HepG2 (cell line): ENCODE results near the gene ANKS1B. TPM values are rescaled to one million over a fixed set of nuclear protein-coding genes. Genes with fewer than 3 reads are reported as not detected.
"Not testable (repeated sequence)": the region's sequence is repeated elsewhere in the genome, so short reads cannot be mapped to it uniquely, and the experiment has no call there.

Source experiments
- ATAC-seq: fragments of 200-7000 bp; cut with Tn5 transposase; 3 replicates; pipeline ENCODE4 v1.9.1; 2020; ENCODE audit warnings: mild to moderate bottlenecking, moderate library complexity
- BruUV-seq: library from RNA; stranded (reverse); fragments of 400-500 nt; replicated peaks from 2 replicates; lab custom pipeline; 2021; lab: Mats Ljungman, UMichigan
- CTCF ChIA-PET: fragments of 300-600 bp; formaldehyde crosslinking; extraction: SDS; loops from one replicate; lab custom pipeline; 2021; ENCODE audit warnings: low total read pairs, inconsistent platforms, low intra/inter-chr PET ratio; lab: Yijun Ruan, JAX
- POLR2A ChIA-PET: fragments of 350-600 bp; sonication (Branson Sonifier 250); formaldehyde crosslinking; loops from one replicate; lab custom pipeline; 2020; ENCODE audit warnings: antibody characterized with exemption, inconsistent platforms; lab: Yijun Ruan, JAX
- DNase-seq: peaks from one replicate; pipeline ENCODE4 v3.0.0-alpha.2; 2015; ENCODE audit warnings: low spot score
- FAIRE-seq: peaks from 3 replicates; lab custom pipeline; 2011; peaks lifted over from hg19 to GRCh38; lab: Jason Lieb, UNC
- H2AFZ ChIP-seq: one replicate; pipeline ENCODE4 v1.6.1; 2011; ENCODE audit warnings: low read length, inconsistent platforms
- H3K27ac ChIP-seq: fragments of 300-600 bp; 3 replicates; pipeline ENCODE4 v1.8.0; 2011; ENCODE audit warnings: mixed run types, mild to moderate bottlenecking, mixed read lengths, low read length, inconsistent platforms; ENCODE audit not compliant: insufficient read depth; ENCODE audit errors: extremely low read length
- H3K27me3 ChIP-seq, 2 experiments: fragments of 200-600 bp in 1 of 2; 2 replicates in 1 of 2; 3 replicates in 1 of 2; pipeline versions ENCODE4 v1.6.0 to v1.8.0; 2011; ENCODE audit warnings: low read length in 2 of 2, mild to moderate bottlenecking in 2 of 2, moderate library complexity in 2 of 2, inconsistent platforms in 1 of 2; ENCODE audit not compliant: insufficient read depth in 2 of 2, control insufficient read depth in 1 of 2
- H3K36me3 ChIP-seq, 2 experiments: fragments of 200-600 bp in 1 of 2; replicated peaks in 1 of 2; 2 replicates in 1 of 2; 3 replicates in 1 of 2; pipeline versions ENCODE4 v1.5.1 to v1.8.0; 2011; ENCODE audit warnings: low read length in 2 of 2, inconsistent platforms in 1 of 2; ENCODE audit not compliant: insufficient read depth in 2 of 2, control insufficient read depth in 1 of 2
- H3K4me1 ChIP-seq: 2 replicates; pipeline ENCODE4 v1.5.1; 2012; ENCODE audit warnings: low read length, inconsistent platforms; ENCODE audit not compliant: insufficient read depth
- H3K4me2 ChIP-seq: 2 replicates; pipeline ENCODE4 v1.6.0; 2011; ENCODE audit warnings: low read depth, low read length, inconsistent platforms
- H3K4me3 ChIP-seq, 3 experiments: fragments of 200-600 bp in 1 of 3; sonication (generic), shearing (Covaris generic) in 1 of 3; replicated peaks in 1 of 3; 2 replicates each; pipeline ENCODE4 v1.5.1; 2011 to 2016; ENCODE audit warnings: low read length in 3 of 3, inconsistent platforms in 2 of 3, low read depth in 2 of 3, mild to moderate bottlenecking in 2 of 3, control low read depth in 1 of 3, mixed read lengths in 1 of 3; ENCODE audit not compliant: insufficient read depth in 1 of 3
- H3K79me2 ChIP-seq: one replicate; pipeline ENCODE4 v1.6.1; 2011; ENCODE audit warnings: low read length, inconsistent platforms; ENCODE audit not compliant: insufficient read depth
- H3K9ac ChIP-seq: 2 replicates; pipeline ENCODE4 v1.6.0; 2011; ENCODE audit warnings: mild to moderate bottlenecking, low read depth, low read length, inconsistent platforms; ENCODE audit not compliant: insufficient read depth
- H3K9me3 ChIP-seq: 2 replicates; pipeline ENCODE4 v1.5.1; 2012; ENCODE audit warnings: mild to moderate bottlenecking, low read length
- H4K20me1 ChIP-seq: 2 replicates; pipeline ENCODE4 v1.6.0; 2011; ENCODE audit warnings: inconsistent platforms, mild to moderate bottlenecking, low read length, moderate library complexity; ENCODE audit not compliant: insufficient read depth
- HDAC1 ChIP-seq: sonication (generic); formaldehyde crosslinking; IDR thresholded peaks from 2 replicates; pipeline ENCODE4 v1.5.1; 2020; ENCODE audit warnings: mild to moderate bottlenecking, missing genetic modification reagents
- HOXA5 ChIP-seq: sonication (generic); formaldehyde crosslinking; IDR thresholded peaks from 2 replicates; pipeline ENCODE4 v1.4.0; 2020; ENCODE audit warnings: missing genetic modification reagents
- RCOR2 ChIP-seq: IDR thresholded peaks from 2 replicates; pipeline ENCODE4 v1.6.1; 2016; ENCODE audit warnings: missing biosample characterization, missing genetic modification reagents
- SIN3A ChIP-seq: IDR thresholded peaks from 2 replicates; pipeline ENCODE4 v1.6.1; 2011; ENCODE audit warnings: low read depth, mild to moderate bottlenecking, control low read depth, low read length, borderline replicate concordance
- SMAD1 ChIP-seq: sonication (generic); formaldehyde crosslinking; IDR thresholded peaks from 2 replicates; pipeline ENCODE4 v1.4.0; 2020; ENCODE audit warnings: missing genetic modification reagents, low read depth, mild to moderate bottlenecking, borderline replicate concordance
- TBL1XR1 ChIP-seq: fragments of 150-350 bp; IDR thresholded peaks from 2 replicates; pipeline ENCODE4 v1.6.1; 2014; ENCODE audit warnings: borderline replicate concordance, low read length; ENCODE audit not compliant: partially characterized antibody
- ZKSCAN1 ChIP-seq: fragments of 150-350 bp; IDR thresholded peaks from 2 replicates; pipeline ENCODE4 v1.6.1; 2014; ENCODE audit warnings: low read length
- ZNF331 ChIP-seq: sonication (generic); formaldehyde crosslinking; IDR thresholded peaks from 2 replicates; pipeline ENCODE4 v1.4.0; 2020; ENCODE audit warnings: missing genetic modification reagents
- ZNF549 ChIP-seq: sonication (generic); formaldehyde crosslinking; IDR thresholded peaks from 2 replicates; pipeline ENCODE4 v1.5.0; 2020; ENCODE audit warnings: missing genetic modification reagents
- WGBS: methylation state at CpG from one replicate; pipeline ENCODE4 v1.1.6; 2017; ENCODE audit warnings: low lambda C conversion rate; 5-methylcytosine and 5-hydroxymethylcytosine counted together
- in situ Hi-C: cut with HindIII; loops from 2 replicates; pipeline ENCODE4 v1.10.0; 2017; ENCODE audit warnings: low pct_unique_long_range_greater_than_20kb; ENCODE audit not compliant: extremely low pct_ligation_motif_present
- intact Hi-C: fragments of 100-400 bp; cut with micrococcal nuclease; formaldehyde crosslinking; loops from one replicate; pipeline ENCODE4 v1.10.0; 2022; ENCODE audit not compliant: unreplicated experiment
- polyA plus RNA-seq, 8 experiments: library from polyadenylated mRNA; depleted of rRNA in 3 of 8; stranded (reverse) in 7 of 8; unstranded in 1 of 8; fragments of >200 nt; fragmentation: Illumina TruSeq in 4 of 8; extraction: Trizol in 4 of 8; gene quantifications; 2 replicates each; pipeline versions ENCODE4 v1.2.1 to v1.2.3, GENCODE V29; 2011 to 2016; ENCODE audit warnings: low read depth in 4 of 8, missing spikeins in 1 of 8, mixed read lengths in 1 of 8; ENCODE audit not compliant: insufficient read depth in 1 of 8
- total RNA-seq, 5 experiments: library from RNA; depleted of rRNA; stranded (reverse); fragments of >200 nt; fragmentation: Illumina TruSeq; extraction: Trizol; gene quantifications; 2 replicates each; pipeline ENCODE4 v1.2.3, GENCODE V29; 2016; ENCODE audit warnings: low read depth in 1 of 5
- TF ChIP-seq, protein P1 (sequence below): sonication (generic); formaldehyde crosslinking; IDR thresholded peaks from 2 replicates; pipeline ENCODE4 v1.4.0; 2020; ENCODE audit warnings: missing genetic modification reagents
- TF ChIP-seq, protein P2 (sequence below): sonication (generic); formaldehyde crosslinking; IDR thresholded peaks from 2 replicates; pipeline ENCODE4 v1.4.0; 2020; ENCODE audit warnings: low read depth, missing genetic modification reagents

ANKS1B gene
- total and polyA plus RNA-seq, 2 of the 13 experiments (the other 11 are each of a cell fraction or from before 2014, with no cell fraction given), result 0.15 TPM; not detected in 1

DNA sequence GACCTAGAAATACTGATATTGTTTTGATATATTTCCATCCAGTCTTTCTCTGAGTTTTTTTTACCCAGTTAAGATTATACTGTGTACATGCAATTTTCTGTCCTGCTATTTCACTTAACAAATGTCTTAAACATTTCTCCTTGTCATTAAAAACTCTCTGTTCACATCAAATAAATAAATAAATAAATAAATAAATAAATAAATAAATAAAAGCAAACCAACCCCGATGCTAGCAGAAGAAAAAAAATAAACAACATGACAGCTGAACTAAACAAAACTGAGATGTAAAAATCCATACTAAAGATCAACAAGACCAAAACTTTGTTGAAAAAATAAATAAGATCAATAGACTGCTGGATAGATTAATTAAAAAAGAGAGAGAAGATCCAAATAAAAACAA is 407.6 kb downstream of the ANKS1B start:
- POLR2A ChIA-PET, BruUV-seq, DNase-seq, intact Hi-C loops, H3K36me3 ChIP-seq, H3K9ac ChIP-seq, H4K20me1 ChIP-seq, H3K4me3 ChIP-seq, FAIRE-seq, H3K27ac ChIP-seq, H2AFZ ChIP-seq, H3K4me2 ChIP-seq, H3K4me1 ChIP-seq, CTCF ChIA-PET, H3K79me2 ChIP-seq, ATAC-seq, H3K27me3 ChIP-seq, H3K9me3 ChIP-seq, in situ Hi-C loops: not testable (repeated sequence)
- 0% methylated on average over 1 of the region's 1 CpG for WGBS

DNA sequence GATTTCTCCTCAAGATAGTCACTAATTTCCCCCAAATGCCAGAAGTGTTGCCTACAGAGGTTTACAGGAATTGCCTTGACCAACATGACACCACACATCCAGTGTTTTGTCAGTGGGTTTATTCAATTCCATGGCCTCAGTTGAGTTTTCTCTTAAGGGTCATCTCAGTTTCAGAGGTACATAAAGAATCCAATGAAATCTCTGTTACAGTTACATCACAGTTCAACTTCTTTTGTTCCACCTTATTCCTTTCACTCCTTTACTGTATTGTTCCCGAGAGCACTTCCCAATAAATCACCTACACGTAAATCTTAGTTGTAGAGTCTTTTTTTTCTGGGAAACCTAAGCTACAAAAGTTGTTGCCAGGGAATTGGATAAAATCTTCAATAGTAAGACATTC is 410.8 kb downstream of the ANKS1B start:
- WGBS, result 5% methylated on average over 2 of the region's 2 CpGs
- Histone ChIP-seq H3K4me3 (no peak overlapping the region), H3K4me2 (no peak overlapping the region), H4K20me1 (no peaks in the 10 kb centered on the region), H3K27ac (no peak overlapping the region), H3K9ac (no peak overlapping the region), H3K27me3 (no peaks in the 10 kb centered on the region), H3K9me3 (no peaks in the 10 kb centered on the region; the same call in 1 of the 2 replicates), H3K4me1 (no peaks in the 10 kb centered on the region), H3K36me3 (no peaks in the 10 kb centered on the region), H2AFZ (no peak overlapping the region), H3K79me2 (no peaks in the 10 kb centered on the region)
- DNase-seq, result no peak
- BruUV-seq, result no TSS peak
- in situ Hi-C loops, result no loop called here
- no peak for ATAC-seq
- ChIA-PET CTCF (no interaction called here), POLR2A (no interaction called here)
- no peak for FAIRE-seq
- intact Hi-C loops, result no loop called here
- TF ChIP-seq, protein P1, sequence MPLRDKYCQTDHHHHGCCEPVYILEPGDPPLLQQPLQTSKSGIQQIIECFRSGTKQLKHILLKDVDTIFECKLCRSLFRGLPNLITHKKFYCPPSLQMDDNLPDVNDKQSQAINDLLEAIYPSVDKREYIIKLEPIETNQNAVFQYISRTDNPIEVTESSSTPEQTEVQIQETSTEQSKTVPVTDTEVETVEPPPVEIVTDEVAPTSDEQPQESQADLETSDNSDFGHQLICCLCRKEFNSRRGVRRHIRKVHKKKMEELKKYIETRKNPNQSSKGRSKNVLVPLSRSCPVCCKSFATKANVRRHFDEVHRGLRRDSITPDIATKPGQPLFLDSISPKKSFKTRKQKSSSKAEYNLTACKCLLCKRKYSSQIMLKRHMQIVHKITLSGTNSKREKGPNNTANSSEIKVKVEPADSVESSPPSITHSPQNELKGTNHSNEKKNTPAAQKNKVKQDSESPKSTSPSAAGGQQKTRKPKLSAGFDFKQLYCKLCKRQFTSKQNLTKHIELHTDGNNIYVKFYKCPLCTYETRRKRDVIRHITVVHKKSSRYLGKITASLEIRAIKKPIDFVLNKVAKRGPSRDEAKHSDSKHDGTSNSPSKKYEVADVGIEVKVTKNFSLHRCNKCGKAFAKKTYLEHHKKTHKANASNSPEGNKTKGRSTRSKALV, result no peak
- no peak for TF ChIP-seq ZKSCAN1
- TF ChIP-seq ZNF331 (CRISPR knock-in tag), result no peak
- TF ChIP-seq HOXA5 (CRISPR knock-in tag), result no peak
- TF ChIP-seq SMAD1 (CRISPR knock-in tag), result no peak
- no peak for TF ChIP-seq SIN3A
- TF ChIP-seq ZNF549, result no peak
- TF ChIP-seq TBL1XR1, result no peak
- TF ChIP-seq RCOR2 (CRISPR knock-in tag), result no peak
- no peak for TF ChIP-seq HDAC1 (CRISPR knock-in tag)
- TF ChIP-seq, protein P2, sequence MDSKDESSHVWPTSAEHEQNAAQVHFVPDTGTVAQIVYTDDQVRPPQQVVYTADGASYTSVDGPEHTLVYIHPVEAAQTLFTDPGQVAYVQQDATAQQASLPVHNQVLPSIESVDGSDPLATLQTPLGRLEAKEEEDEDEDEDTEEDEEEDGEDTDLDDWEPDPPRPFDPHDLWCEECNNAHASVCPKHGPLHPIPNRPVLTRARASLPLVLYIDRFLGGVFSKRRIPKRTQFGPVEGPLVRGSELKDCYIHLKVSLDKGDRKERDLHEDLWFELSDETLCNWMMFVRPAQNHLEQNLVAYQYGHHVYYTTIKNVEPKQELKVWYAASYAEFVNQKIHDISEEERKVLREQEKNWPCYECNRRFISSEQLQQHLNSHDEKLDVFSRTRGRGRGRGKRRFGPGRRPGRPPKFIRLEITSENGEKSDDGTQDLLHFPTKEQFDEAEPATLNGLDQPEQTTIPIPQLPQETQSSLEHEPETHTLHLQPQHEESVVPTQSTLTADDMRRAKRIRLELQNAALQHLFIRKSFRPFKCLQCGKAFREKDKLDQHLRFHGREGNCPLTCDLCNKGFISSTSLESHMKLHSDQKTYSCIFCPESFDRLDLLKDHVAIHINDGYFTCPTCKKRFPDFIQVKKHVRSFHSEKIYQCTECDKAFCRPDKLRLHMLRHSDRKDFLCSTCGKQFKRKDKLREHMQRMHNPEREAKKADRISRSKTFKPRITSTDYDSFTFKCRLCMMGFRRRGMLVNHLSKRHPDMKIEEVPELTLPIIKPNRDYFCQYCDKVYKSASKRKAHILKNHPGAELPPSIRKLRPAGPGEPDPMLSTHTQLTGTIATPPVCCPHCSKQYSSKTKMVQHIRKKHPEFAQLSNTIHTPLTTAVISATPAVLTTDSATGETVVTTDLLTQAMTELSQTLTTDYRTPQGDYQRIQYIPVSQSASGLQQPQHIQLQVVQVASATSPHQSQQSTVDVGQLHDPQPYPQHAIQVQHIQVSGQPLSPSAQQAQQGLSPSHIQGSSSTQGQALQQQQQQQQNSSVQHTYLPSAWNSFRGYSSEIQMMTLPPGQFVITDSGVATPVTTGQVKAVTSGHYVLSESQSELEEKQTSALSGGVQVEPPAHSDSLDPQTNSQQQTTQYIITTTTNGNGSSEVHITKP (CRISPR knock-in tag), result no peak
